Fibroblast of the aortic adventitia (primary cell): Measurements from ENCODE around the gene ELF1. TPM values are rescaled to one million over a fixed set of nuclear protein-coding genes. Genes with fewer than 3 reads are reported as not detected.
"Not testable (repeated sequence)": the region's sequence is repeated elsewhere in the genome, so short reads cannot be mapped to it uniquely, and the experiment has no call there.

Experiments
- DNase-seq: peaks from one replicate; pipeline ENCODE4 v3.0.0-alpha.2; 2010; ENCODE audit warnings: low read depth
- H3K4me3 ChIP-seq: 2 replicates; pipeline ENCODE4 v1.5.1; 2011; ENCODE audit warnings: low read depth, mild to moderate bottlenecking, control low read depth, low read length, moderate library complexity
- CTCF ChIP-seq: IDR thresholded peaks from 2 replicates; pipeline ENCODE4 v1.5.1; 2011; ENCODE audit warnings: mild to moderate bottlenecking, low read length, control low read depth, inconsistent platforms; ENCODE audit not compliant: insufficient read depth
- total RNA-seq: library from RNA; depleted of rRNA; stranded (reverse); fragments of >200 nt; gene quantifications from 2 replicates; pipeline ENCODE4 v1.2.3, GENCODE V29; 2012; ENCODE audit warnings: low replicate concordance

The ELF1 gene
- total RNA-seq, 1 donor: 47.0 TPM

- peak; percentile 71 for DNase-seq
- H3K4me3 ChIP-seq: no peak overlapping the region
- peak; percentile 44 for TF ChIP-seq CTCF
Measured at GRCh38 chr13:41054212-41054877, 35.2 kb upstream of the ELF1 start.

GRCh38 chr13:41053384-41053826 lies 34.3 kb upstream of the ELF1 start:
- H3K4me3 ChIP-seq: no peak overlapping the region

GRCh38 chr13:41052441-41052840 lies 33.3 kb upstream of the ELF1 start:
- TF ChIP-seq CTCF: no peak
- no peak for DNase-seq
- no peak overlapping the region for H3K4me3 ChIP-seq

More at GRCh38 chr13:41053384-41053826, 34.3 kb upstream of the ELF1 start:
- no peak for TF ChIP-seq CTCF
- DNase-seq: peak; percentile 72

- no peak for TF ChIP-seq CTCF
- no peak overlapping the region for H3K4me3 ChIP-seq
- DNase-seq: peak; percentile 16
Measured at GRCh38 chr13:41049480-41050440, 30.6 kb upstream of the ELF1 start.

GRCh38 chr13:41048640-41049039 lies 29.5 kb upstream of the ELF1 start:
- H3K4me3 ChIP-seq: no peak overlapping the region
- no peak for DNase-seq
- no peak for TF ChIP-seq CTCF

- not testable (repeated sequence) for DNase-seq, H3K4me3 ChIP-seq
Measured at GRCh38 chr13:41042419-41042818, 23.3 kb upstream of the ELF1 start.
